ENCODE results near the gene WDR86. TPM values are rescaled to one million over a fixed set of nuclear protein-coding genes. Genes with fewer than 3 reads are reported as not detected.

WDR86 gene
- total RNA-seq, 6 donors from 2014 or later, result 1.1 to 17.4 (median 3.9) TPM

DNA sequence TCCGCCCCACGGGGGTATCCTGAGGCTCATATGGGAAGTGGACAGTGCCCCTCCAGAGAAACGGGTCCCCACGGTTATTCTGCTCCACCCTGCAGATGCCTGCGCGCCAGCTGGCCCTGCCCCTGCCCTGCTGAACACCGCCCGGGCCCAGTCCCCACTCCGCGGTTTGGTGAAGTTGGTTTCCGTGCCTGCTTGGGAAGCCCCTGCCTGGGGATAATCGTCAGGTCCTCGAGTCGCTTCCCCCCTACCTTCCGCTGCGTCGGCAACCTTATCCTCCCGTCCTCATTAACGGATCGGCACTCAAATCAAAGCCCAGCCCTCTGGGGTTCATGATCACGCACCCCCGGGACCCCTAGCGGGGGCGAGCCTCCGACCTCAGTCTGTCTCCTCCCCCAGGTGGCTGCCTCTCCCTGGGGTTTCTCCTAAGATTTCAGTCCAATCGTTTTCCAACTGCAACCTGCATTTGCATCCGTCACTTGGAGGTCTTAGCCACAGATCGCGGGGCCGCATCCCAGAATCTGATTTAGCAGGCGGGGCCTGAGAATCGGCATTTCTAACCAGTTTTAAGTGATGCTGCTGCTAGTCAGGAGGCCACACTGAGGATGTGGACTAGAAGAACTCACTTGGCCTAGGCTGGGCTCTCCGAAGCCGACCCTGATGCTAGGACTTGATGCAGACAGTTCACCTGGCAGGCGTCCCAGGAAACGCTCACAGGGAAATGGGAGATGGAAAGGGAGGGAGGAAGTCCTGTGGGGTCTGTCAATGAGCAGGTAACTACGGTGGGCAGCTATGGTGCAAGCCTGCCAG lies 27.6 kb downstream of the WDR86 start:
- DNase-seq, result peak in 1 of 2 donors; percentile 80
- no peak for TF ChIP-seq EP300 (IDR thresholded peaks at IDR 0.05)
- TF ChIP-seq POLR2A (IDR thresholded peaks at IDR 0.05), result no peak
- TF ChIP-seq POLR2AphosphoS5 (IDR thresholded peaks at IDR 0.05), result no peak
- TF ChIP-seq, protein P1, sequence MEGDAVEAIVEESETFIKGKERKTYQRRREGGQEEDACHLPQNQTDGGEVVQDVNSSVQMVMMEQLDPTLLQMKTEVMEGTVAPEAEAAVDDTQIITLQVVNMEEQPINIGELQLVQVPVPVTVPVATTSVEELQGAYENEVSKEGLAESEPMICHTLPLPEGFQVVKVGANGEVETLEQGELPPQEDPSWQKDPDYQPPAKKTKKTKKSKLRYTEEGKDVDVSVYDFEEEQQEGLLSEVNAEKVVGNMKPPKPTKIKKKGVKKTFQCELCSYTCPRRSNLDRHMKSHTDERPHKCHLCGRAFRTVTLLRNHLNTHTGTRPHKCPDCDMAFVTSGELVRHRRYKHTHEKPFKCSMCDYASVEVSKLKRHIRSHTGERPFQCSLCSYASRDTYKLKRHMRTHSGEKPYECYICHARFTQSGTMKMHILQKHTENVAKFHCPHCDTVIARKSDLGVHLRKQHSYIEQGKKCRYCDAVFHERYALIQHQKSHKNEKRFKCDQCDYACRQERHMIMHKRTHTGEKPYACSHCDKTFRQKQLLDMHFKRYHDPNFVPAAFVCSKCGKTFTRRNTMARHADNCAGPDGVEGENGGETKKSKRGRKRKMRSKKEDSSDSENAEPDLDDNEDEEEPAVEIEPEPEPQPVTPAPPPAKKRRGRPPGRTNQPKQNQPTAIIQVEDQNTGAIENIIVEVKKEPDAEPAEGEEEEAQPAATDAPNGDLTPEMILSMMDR (IDR thresholded peaks at IDR 0.05), result no peak
- H3K36me3 ChIP-seq, result peaks cover 0 to 20% (median 13%) of the 10 kb centered on the region in 4 donors
- WGBS, 2 donors, result 31 to 51% methylated on average over 20 to 37 of the region's 37 CpGs
- no peak for ATAC-seq (ENCODE audit: low FRiP score in 2 of 2)
- peaks cover 0 to 19% (median 10%) of the 10 kb centered on the region in 4 donors for H3K27me3 ChIP-seq
- H3K27ac ChIP-seq, result no peak overlapping the region
- H3K4me3 ChIP-seq, result peak overlapping the region in 3 of 4 donors; percentile 20 to 42 (median 22)
- peaks cover 14 to 19% (median 16%) of the 10 kb centered on the region in 4 donors for H3K4me1 ChIP-seq
- no peaks in the 10 kb centered on the region for H3K9me3 ChIP-seq

DNA sequence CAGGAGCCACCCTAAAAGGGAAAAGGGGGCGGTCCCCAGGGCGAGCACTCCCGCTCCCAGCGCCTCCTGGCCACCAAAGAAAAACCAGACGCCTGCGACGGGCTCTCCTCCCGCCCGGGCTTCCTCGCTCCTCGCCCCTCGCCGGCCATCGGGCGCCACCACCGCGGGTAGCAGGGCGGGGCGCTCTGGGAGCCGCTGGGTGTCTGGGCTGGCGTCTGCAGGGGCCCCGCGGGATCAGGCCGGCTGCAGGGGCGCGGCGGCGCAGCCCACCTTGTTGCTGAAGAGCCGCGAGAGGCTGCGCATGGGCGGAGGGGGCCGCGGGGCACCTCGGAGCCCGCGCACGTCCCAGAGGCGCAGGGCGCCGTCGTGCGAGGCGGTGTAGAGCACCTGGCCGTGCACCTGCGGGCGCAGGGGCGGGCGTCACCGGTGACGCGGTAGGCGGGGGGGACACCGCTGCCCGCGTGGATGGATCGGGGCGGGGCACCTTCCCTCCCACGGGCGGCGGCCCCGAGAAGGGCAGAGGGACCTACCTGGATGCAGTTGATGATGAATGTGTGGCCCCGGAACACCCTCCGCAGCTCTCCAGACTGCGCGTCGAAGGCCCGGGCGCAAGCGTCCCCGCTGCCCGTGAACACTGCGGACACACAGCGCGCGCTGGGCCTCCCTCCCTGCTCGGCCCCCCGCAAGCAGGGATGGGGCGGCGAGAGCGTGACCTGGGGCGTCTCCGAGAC lies 28.3 kb downstream of the WDR86 start:
- Histone ChIP-seq H3K4me3 (peak overlapping the region in 3 of 4 donors; percentile 20 to 42 (median 22)), H3K36me3 (peaks cover 5 to 28% (median 21%) of the 10 kb centered on the region in 4 donors), H3K4me1 (peaks cover 14 to 19% (median 16%) of the 10 kb centered on the region in 4 donors), H3K27me3 (peaks cover 0 to 19% (median 10%) of the 10 kb centered on the region in 4 donors), H3K27ac (no peak overlapping the region), H3K9me3 (no peaks in the 10 kb centered on the region)
- ATAC-seq (ENCODE audit: low FRiP score in 2 of 2), result peak in 1 of 2 donors; percentile 16
- no peak for TF ChIP-seq POLR2AphosphoS5 (IDR thresholded peaks at IDR 0.05)
- TF ChIP-seq, protein P1 (IDR thresholded peaks at IDR 0.05), result peak in 1 of 6 experiments; percentile 1
- 20 to 32% methylated on average over 10 to 51 of the region's 83 CpGs for WGBS, 2 donors
- peak in 1 of 2 donors; percentile 88 for DNase-seq

DNA sequence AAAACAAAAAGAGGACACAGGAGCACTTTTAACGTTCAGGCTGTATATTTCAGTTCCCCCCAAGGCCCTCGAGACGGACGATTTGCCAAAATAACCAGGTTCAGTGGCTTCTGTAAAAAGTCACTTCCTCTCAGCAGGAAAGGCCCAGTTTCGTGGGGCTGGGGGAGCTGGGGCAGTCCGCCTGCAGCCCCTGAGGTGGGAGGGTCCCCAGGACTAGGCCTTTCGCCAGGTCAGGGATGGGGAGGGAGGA lies 28.8 kb downstream of the WDR86 start:
- Histone ChIP-seq H3K27me3 (peaks cover 0 to 19% (median 10%) of the 10 kb centered on the region in 4 donors), H3K9me3 (no peaks in the 10 kb centered on the region), H3K27ac (no peak overlapping the region), H3K4me1 (peaks cover 14 to 19% (median 16%) of the 10 kb centered on the region in 4 donors), H3K36me3 (peaks cover 10 to 33% (median 26%) of the 10 kb centered on the region in 4 donors), H3K4me3 (peak overlapping the region in 3 of 4 donors; percentile 20 to 42 (median 22))
- ATAC-seq (ENCODE audit: low FRiP score in 2 of 2) (no peak), DNase-seq (no peak)
- TF ChIP-seq, protein P1 (IDR thresholded peaks at IDR 0.05), result no peak
- no peak for TF ChIP-seq POLR2AphosphoS5 (IDR thresholded peaks at IDR 0.05)
- TF ChIP-seq EP300 (IDR thresholded peaks at IDR 0.05), result no peak
- no peak for TF ChIP-seq POLR2A (IDR thresholded peaks at IDR 0.05)
- 16 to 23% methylated on average over 3 to 7 of the region's 7 CpGs for WGBS, 2 donors

DNA sequence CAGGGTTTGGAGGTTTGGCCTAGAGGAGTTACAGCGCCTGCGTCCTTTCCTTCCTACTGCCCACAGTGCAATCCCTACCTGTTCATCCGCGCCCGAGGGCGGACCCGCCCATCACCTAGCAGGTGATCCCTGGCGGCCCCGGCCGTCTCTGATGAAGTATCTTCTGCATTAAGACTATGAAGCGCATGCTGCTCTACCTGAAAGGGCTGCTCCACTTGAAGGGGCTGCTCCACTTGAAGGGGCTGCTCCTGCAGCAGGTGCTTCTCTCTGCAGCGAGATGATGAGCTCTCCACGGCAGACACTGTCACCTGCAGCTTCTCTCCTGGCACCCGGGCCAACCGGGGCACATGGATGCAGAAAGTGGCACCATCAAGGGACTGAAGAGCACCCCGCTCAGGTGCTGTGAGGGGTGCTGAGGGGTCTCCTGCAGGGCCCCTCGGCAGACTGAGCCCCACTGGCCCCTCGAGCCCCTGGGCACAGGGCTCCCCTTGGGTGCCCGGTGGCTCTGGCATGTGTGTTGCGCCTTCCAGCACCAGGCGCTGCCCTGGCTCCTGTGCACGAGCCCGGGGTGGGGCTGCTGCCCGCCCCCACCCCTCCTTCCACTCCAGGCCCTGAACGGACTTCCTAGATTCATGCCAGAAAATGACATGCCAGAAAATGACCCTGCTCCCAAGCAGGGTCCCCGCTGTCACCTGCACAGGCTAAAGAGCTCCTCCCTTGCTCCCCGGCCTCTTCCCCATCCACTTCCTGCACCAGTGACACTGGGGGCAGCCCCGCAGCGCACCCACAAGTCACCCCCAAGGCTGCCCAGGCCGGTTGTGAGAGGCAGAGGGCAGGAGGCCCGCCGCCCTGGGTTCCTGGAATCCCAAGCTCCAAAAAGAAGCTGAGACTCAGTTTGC lies 29.4 kb downstream of the WDR86 start:
- no peak for DNase-seq
- 76 to 81% methylated on average over 14 to 28 of the region's 32 CpGs for WGBS, 2 donors

More for the DNA sequence above, 29.4 kb downstream of the WDR86 start:
- Histone ChIP-seq H3K9me3 (no peaks in the 10 kb centered on the region), H3K4me3 (no peak overlapping the region), H3K4me1 (peaks cover 14 to 19% (median 16%) of the 10 kb centered on the region in 4 donors), H3K36me3 (peaks cover 15 to 39% (median 31%) of the 10 kb centered on the region in 4 donors), H3K27ac (no peak overlapping the region), H3K27me3 (peaks cover 0 to 19% (median 10%) of the 10 kb centered on the region in 4 donors)
- no peak for ATAC-seq (ENCODE audit: low FRiP score in 2 of 2)
- no peak for TF ChIP-seq POLR2A (IDR thresholded peaks at IDR 0.05)
- TF ChIP-seq, protein P1 (IDR thresholded peaks at IDR 0.05), result no peak
- TF ChIP-seq POLR2AphosphoS5 (IDR thresholded peaks at IDR 0.05), result no peak
- TF ChIP-seq EP300 (IDR thresholded peaks at IDR 0.05), result no peak

Data from upper lobe of left lung (tissue), 6 donors.